ENCODE measurements around the gene OR2T35.

- TF ChIP-seq CTCF (conservative IDR thresholded peaks at IDR 0.05; ENCODE audit: low read length) (no peak), EZH2phosphoT487 (IDR thresholded peaks at IDR 0.05; ENCODE audit: borderline replicate concordance, low read depth, low read length) (no peak)
These were observed 19.1 kb downstream of the OR2T35 start for GRCh38 chr1:248625971-248626370.

Measured in OCI-LY7 (cell line).